GM18858 (cell line): ENCODE measurements around the gene BMP3.

Experiments
- ATAC-seq: cut with Tn5 transposase; IDR thresholded peaks from one replicate; pipeline ENCODE4 v1.9.1; 2021; ENCODE audit not compliant: unreplicated experiment

BMP3 gene

GRCh38 chr4:81102107-81102506, 71.6 kb downstream of the BMP3 start:
- ATAC-seq, result no peak

- no peak for ATAC-seq
Observed at GRCh38 chr4:81106150-81106549, 75.6 kb downstream of the BMP3 start.
